ENCODE data around the gene SIGLEC11. TPM values are rescaled to one million over a fixed set of nuclear protein-coding genes. Genes with fewer than 3 reads are reported as not detected.

The SIGLEC11 gene
- polyA plus RNA-seq, 1 donor from 2014 or later = not detected

- no peaks in the 10 kb centered on the region for H4K20me1 ChIP-seq (ENCODE audit: insufficient read depth)
- H3K9me2 ChIP-seq (ENCODE audit: insufficient read depth, low read length) = no peaks in the 10 kb centered on the region
- no peaks in the 10 kb centered on the region for H3K79me2 ChIP-seq (replicated peaks; ENCODE audit: insufficient read depth, low read length)
- H3K9ac ChIP-seq (ENCODE audit: low read length) = no peak overlapping the region
- H3K9me3 ChIP-seq (ENCODE audit: low read length) = no peaks in the 10 kb centered on the region
- no peaks in the 10 kb centered on the region for H3F3A ChIP-seq (ENCODE audit: insufficient read depth, low read length, poor library complexity, severe bottlenecking)
- no peak overlapping the region for H3K4me3 ChIP-seq (ENCODE audit: low read length)
- no peak overlapping the region for H2AFZ ChIP-seq (ENCODE audit: low read depth, low read length)
- H3K4me2 ChIP-seq (ENCODE audit: low read length) = no peak overlapping the region
- H3K36me3 ChIP-seq (ENCODE audit: insufficient read depth, low read length) = no peaks in the 10 kb centered on the region
- H3K27me3 ChIP-seq (ENCODE audit: insufficient read depth, low read depth, low read length) = no peaks in the 10 kb centered on the region
- no peak overlapping the region for H3K27ac ChIP-seq (ENCODE audit: low read length)
- no peak for TF ChIP-seq SMC3 (conservative IDR thresholded peaks at IDR 0.05; ENCODE audit: poor library complexity)
- TF ChIP-seq EZH2 (IDR thresholded peaks at IDR 0.05; ENCODE audit: borderline replicate concordance, insufficient read depth, low read length, poor library complexity, severe bottlenecking) = no peak
- no peak for TF ChIP-seq RAD21 (conservative IDR thresholded peaks at IDR 0.05)
- no peak for TF ChIP-seq POLR2AphosphoS5 (IDR thresholded peaks at IDR 0.05)
- TF ChIP-seq REST (IDR thresholded peaks at IDR 0.05; ENCODE audit: borderline replicate concordance) = no peak
Observed at GRCh38 chr19:49951806-49952478, 9.0 kb downstream of the SIGLEC11 start.

GRCh38 chr19:49950956-49951526, 9.9 kb downstream of the SIGLEC11 start:
- Histone ChIP-seq H4K20me1 (ENCODE audit: insufficient read depth) (no peaks in the 10 kb centered on the region), H2AFZ (ENCODE audit: low read depth, low read length) (no peak overlapping the region), H3K27ac (ENCODE audit: low read length) (no peak overlapping the region), H3K9me2 (ENCODE audit: insufficient read depth, low read length) (no peaks in the 10 kb centered on the region), H3K9ac (ENCODE audit: low read length) (no peak overlapping the region), H3K27me3 (ENCODE audit: insufficient read depth, low read depth, low read length) (no peaks in the 10 kb centered on the region), H3K4me3 (ENCODE audit: low read length) (no peak overlapping the region), H3K9me3 (ENCODE audit: low read length) (no peaks in the 10 kb centered on the region), H3K36me3 (ENCODE audit: insufficient read depth, low read length) (no peaks in the 10 kb centered on the region), H3K4me2 (ENCODE audit: low read length) (no peak overlapping the region), H3K79me2 (replicated peaks; ENCODE audit: insufficient read depth, low read length) (no peaks in the 10 kb centered on the region), H3F3A (ENCODE audit: insufficient read depth, low read length, poor library complexity, severe bottlenecking) (no peaks in the 10 kb centered on the region)
- TF ChIP-seq POLR2AphosphoS5 (IDR thresholded peaks at IDR 0.05) (no peak), TAF1 (IDR thresholded peaks at IDR 0.05; ENCODE audit: low read depth) (no peak), CTCF (IDR thresholded peaks at IDR 0.05; ENCODE audit: poor library complexity, severe bottlenecking) (no peak), EZH2 (IDR thresholded peaks at IDR 0.05; ENCODE audit: borderline replicate concordance, insufficient read depth, low read length, poor library complexity, severe bottlenecking) (no peak), EP300 (conservative IDR thresholded peaks at IDR 0.05; ENCODE audit: poor library complexity, severe bottlenecking) (no peak), MXI1 (conservative IDR thresholded peaks at IDR 0.05; ENCODE audit: poor library complexity, severe bottlenecking) (no peak), RAD21 (conservative IDR thresholded peaks at IDR 0.05) (no peak), REST (IDR thresholded peaks at IDR 0.05; ENCODE audit: borderline replicate concordance) (no peak), SMC3 (conservative IDR thresholded peaks at IDR 0.05; ENCODE audit: poor library complexity) (no peak)

Measured in neural cell (in vitro differentiated cells).